Measurements from ENCODE around the gene KCNG4. TPM values are rescaled to one million over a fixed set of nuclear protein-coding genes. Genes with fewer than 3 reads are reported as not detected.
"Not testable (repeated sequence)": the region's sequence is repeated elsewhere in the genome, so short reads cannot be mapped to it uniquely, and the experiment has no call there.

KCNG4 gene
- total RNA-seq, 2 experiments from 2014 or later: not detected

DNA sequence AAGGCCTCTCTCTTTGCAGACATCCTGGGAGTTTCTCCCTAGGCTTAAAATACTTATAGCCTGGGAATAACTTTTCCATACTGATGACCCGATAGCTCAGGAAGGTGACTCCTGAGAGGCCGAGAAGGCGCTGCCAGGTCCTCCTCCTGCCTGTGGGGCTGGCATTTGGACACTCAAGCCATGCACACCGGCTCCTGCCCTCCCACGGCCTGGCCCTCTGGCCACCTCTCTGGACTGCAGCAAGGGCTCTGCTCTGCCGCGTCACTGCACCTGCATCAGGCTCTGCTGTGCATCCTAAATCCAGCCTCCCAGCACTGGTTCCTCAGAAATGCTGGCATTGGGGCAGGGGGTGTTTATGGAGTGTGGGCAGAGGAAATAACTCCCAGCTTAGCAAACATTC lies 14.2 kb downstream of the KCNG4 start:
- Mint-ChIP-seq H3K27ac (no peak overlapping the region), H3K9me3 (no peaks in the 10 kb centered on the region), H3K4me1 (no peaks in the 10 kb centered on the region), H3K36me3 (ENCODE audit: low read depth) (no peaks in the 10 kb centered on the region), H3K27me3 (no peaks in the 10 kb centered on the region), H3K4me3 (no peak overlapping the region)
- ChIA-PET POLR2A (no interaction called here), CTCF (no interaction called here)
- DNase-seq: no peak

DNA sequence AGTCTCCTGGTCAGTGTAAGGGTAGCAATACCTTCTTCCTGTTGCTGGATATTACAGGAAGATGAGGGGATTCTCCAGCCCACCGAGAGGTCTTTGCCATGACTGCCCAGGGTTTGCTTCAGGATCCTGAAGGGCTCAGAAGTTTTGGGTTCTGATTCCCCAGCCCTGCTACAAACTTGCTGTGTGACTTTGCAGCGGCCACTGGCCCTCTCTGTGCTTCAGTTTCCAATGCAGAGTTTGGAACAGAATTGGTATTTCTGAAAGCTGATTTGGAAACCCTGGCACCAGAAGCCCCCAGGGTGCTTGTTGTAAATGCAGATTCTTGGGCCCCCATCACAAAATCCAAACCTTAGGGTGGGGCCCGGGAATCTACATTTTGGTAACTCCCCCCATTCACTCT lies 14.7 kb downstream of the KCNG4 start:
- Mint-ChIP-seq H3K4me1 (no peaks in the 10 kb centered on the region), H3K9me3 (no peaks in the 10 kb centered on the region), H3K27ac (no peak overlapping the region), H3K4me3 (no peak overlapping the region), H3K36me3 (ENCODE audit: low read depth) (no peaks in the 10 kb centered on the region), H3K27me3 (no peaks in the 10 kb centered on the region)
- POLR2A ChIA-PET: no interaction called here
- CTCF ChIA-PET: no interaction called here
- DNase-seq: no peak

DNA sequence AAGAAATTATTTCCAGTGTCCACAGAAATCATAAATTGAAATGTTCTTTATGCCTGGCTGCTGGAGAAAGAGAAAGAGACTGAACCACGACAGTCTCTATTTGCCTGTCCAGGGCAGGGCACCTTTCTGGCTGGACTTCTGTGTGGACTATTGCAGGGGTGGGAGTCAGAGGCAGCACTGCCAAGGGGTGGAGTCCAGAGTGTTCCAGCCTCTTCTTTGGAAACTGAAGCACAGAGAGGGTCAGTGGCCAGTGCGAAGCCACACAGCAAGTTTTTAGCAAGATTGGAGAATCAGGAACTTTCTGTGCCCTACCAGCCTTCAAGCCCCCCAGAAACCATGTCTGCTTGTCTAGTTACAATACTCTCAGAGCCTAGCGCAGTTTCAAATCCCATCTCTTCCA lies 15.3 kb downstream of the KCNG4 start:
- H3K36me3 Mint-ChIP-seq (ENCODE audit: low read depth): no peaks in the 10 kb centered on the region
- H3K4me1 Mint-ChIP-seq: no peaks in the 10 kb centered on the region
- CTCF ChIA-PET: no interaction called here

DNA sequence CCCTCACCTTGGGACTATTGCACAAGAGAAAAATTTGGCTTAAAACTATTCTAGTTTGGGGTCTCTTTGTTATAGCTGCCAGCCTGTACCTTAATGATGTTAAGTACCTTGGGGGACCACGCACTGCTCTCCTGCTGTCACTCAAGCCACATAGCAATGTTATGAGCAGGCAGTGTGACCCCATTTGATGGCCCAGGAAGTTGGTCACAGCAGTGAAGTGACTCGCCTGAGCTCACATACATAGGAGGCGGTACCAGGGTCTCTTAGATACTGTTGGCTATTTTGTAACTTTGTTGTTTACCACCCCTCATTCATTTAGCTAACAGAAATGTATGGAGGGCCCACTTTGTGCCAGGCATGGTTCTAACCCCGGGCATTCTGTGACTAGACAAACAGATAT lies 16.4 kb downstream of the KCNG4 start:
- Mint-ChIP-seq H3K9me3 (no peaks in the 10 kb centered on the region), H3K27me3 (no peaks in the 10 kb centered on the region), H3K36me3 (ENCODE audit: low read depth) (no peaks in the 10 kb centered on the region), H3K27ac (no peak overlapping the region), H3K4me1 (no peaks in the 10 kb centered on the region), H3K4me3 (no peak overlapping the region)
- CTCF ChIA-PET: no interaction called here
- POLR2A ChIA-PET: no interaction called here
- no peak for DNase-seq

More for the DNA sequence above, 15.3 kb downstream of the KCNG4 start:
- no peak for DNase-seq
- Mint-ChIP-seq H3K27ac (no peak overlapping the region), H3K9me3 (no peaks in the 10 kb centered on the region), H3K4me3 (no peak overlapping the region), H3K27me3 (no peaks in the 10 kb centered on the region)
- POLR2A ChIA-PET: no interaction called here

DNA sequence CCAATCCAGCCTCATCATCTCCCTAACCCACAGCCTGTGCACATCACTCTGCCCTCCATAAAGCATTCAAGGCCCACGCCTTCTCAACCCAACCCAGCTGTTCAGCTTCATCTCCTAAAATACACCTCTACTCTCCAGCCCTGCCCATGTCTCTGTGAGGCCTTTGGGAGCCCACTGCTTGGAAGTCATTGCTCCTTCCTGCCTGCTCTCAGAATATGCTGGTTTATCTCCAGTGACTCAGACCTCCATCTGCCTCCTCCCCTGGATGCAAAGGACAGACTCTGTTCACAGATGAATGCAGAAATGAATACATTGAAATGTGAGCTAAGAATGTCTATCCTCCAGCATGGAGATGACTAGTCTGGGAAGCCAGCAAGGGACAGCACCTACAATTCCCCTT lies 19.0 kb downstream of the KCNG4 start:
- no peak for DNase-seq
- H3K27me3 Mint-ChIP-seq: no peaks in the 10 kb centered on the region
- CTCF ChIA-PET: interaction anchor here (1.7 kb wide), 1 partner anchor 16 kb away, joined by 4 read pairs; no protein-coding TSS in a partner anchor
- no peak overlapping the region for H3K4me3 Mint-ChIP-seq
- POLR2A ChIA-PET: no interaction called here
- no peaks in the 10 kb centered on the region for H3K4me1 Mint-ChIP-seq
- no peak overlapping the region for H3K27ac Mint-ChIP-seq
- no peaks in the 10 kb centered on the region for H3K9me3 Mint-ChIP-seq
- H3K36me3 Mint-ChIP-seq (ENCODE audit: low read depth): no peaks in the 10 kb centered on the region

DNA sequence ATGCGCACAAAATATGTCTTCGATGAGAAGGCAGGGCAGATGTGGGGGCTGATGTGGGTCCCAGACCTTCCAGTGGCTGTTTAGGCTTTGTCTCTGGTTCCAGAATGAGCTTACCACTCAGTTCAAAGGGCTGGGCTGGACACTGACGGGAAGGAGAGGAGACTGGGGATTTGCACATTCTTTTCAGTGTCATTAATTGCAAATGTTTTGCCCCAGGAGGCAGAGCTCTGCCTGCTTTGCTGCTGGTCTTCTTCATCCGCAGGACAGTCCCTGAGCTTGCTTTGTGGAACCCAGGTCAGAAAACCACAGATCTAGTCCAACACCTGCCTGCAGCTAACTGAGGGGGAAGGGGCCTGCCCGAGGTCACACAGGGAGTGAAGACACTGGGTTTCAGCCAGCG lies 20.9 kb downstream of the KCNG4 start:
- Mint-ChIP-seq H3K9me3 (no peaks in the 10 kb centered on the region), H3K4me1 (no peaks in the 10 kb centered on the region), H3K36me3 (ENCODE audit: low read depth) (no peaks in the 10 kb centered on the region), H3K27ac (no peak overlapping the region), H3K27me3 (no peaks in the 10 kb centered on the region), H3K4me3 (no peak overlapping the region)
- CTCF ChIA-PET: no interaction called here
- POLR2A ChIA-PET: no interaction called here
- no peak for DNase-seq

DNA sequence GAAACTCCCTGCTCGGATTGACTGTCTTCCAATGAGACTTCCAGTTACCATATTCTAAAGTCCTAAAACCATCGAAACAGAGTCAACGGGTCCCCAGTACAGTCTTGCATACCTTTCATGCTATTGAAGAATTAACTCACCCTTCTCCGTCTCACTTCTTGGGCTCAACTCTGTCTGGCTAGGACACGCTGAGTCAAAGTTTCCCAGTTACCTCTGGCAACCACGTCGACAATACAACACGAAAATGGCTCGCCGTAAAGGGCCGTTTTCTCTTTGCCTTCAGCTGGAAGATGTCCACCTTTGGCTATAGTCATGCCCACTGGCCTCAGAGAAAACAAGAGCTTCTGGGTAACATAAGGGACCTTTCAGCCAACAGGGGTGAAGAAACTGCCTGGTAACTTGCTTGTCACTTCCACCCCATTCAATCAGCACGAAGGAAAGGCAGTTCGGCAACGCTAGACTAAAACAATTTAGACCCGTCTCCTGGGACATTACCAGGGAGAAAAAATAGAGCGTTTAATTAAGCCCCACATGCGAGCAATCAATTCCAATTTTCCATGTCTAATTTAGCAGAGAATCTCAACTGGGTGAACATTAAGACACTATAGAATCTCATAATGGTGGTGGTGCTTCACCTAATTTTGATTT lies 21.5 kb downstream of the KCNG4 start:
- Mint-ChIP-seq H3K9me3 (no peaks in the 10 kb centered on the region), H3K27me3 (no peaks in the 10 kb centered on the region), H3K36me3 (ENCODE audit: low read depth) (no peaks in the 10 kb centered on the region), H3K4me1 (no peaks in the 10 kb centered on the region), H3K4me3 (no peak overlapping the region), H3K27ac (no peak overlapping the region)
- ChIA-PET CTCF (no interaction called here), POLR2A (no interaction called here)
- no peak for DNase-seq

DNA sequence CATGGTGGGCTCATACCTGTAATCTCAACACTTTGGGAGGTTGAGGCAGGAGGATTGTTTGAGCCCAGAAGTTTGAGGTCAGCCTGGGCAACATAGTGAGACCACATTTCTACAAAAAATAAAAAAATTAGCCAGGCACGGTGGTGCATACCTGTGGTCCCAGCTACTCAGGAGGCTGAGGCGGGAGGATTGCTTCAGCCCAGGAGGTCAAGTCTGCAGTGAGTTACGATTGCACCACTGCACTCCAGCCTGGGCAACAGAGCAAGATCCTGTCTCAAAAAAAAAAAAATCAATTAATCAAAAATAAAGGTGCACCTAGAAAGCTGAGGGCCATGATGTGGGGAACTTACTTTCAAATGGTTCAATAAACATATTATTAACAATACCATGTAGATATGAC lies 23.7 kb downstream of the KCNG4 start:
- H3K36me3 Mint-ChIP-seq (ENCODE audit: low read depth); POLR2A ChIA-PET; H3K4me3 Mint-ChIP-seq; H3K9me3 Mint-ChIP-seq; DNase-seq; H3K27ac Mint-ChIP-seq; H3K4me1 Mint-ChIP-seq; H3K27me3 Mint-ChIP-seq; CTCF ChIA-PET: not testable (repeated sequence)

DNA sequence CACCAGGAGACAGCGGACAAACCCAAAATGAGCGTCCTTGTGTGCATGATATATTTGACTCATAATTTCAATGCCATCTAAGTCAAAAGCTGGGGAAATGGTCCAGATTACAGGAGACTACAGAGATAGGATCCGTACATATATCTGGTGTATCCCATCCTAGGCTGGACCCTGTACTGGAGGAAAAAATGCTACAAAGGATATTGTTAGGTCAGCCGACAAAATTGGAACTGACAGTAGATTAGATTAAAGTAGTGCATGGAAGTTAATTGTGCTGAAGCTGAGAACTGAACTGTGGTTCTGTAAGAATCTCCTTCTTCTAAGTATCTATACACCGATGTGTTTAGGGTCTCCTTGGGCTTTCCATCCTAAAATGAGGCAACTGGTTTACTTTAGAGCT lies 24.3 kb downstream of the KCNG4 start:
- ChIA-PET POLR2A (no interaction called here), CTCF (interaction anchor here (1.1 kb wide), 1 partner anchor 28 kb away, joined by 4 read pairs; no protein-coding TSS in a partner anchor)
- Mint-ChIP-seq H3K4me3 (no peak overlapping the region), H3K9me3 (no peaks in the 10 kb centered on the region), H3K27me3 (peaks cover 4% of the 10 kb centered on the region), H3K4me1 (no peaks in the 10 kb centered on the region), H3K27ac (no peak overlapping the region), H3K36me3 (ENCODE audit: low read depth) (no peaks in the 10 kb centered on the region)
- no peak for DNase-seq

DNA sequence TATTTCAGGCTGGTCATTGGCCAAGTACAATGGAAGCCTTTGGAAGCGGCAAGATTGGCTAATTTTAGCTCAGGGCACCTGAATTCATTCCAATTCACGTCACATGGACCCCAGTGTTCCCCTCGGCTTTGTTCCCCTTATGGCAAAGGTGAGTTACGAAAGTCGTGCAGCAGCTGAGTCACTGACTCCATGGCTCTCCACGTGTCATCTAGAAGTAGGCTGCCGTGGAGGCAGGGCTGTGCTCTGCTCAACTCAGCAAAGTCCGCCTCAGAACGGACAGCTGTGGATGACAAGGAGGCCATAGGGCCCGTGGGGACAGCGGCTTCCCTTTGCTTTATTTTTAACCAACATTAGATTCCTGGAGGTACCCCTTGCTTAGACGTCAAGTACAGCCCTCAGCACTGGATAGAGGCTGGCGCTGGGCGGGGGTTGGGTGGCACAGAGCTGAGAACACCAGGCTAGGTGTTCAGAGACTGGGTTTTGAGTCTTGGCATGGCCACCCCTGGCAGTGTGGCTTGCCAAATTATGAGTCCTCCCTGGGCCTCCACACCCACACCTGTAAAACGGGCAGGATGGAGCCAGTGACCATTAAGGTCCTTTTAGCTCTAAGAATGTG lies 25.3 kb downstream of the KCNG4 start:
- no peak overlapping the region for H3K27ac Mint-ChIP-seq
- H3K4me1 Mint-ChIP-seq: no peaks in the 10 kb centered on the region
- ChIA-PET POLR2A (no interaction called here), CTCF (interaction anchor here (1.1 kb wide), 1 partner anchor 27 kb away, joined by 4 read pairs; no protein-coding TSS in a partner anchor)
- DNase-seq: no peak
- H3K36me3 Mint-ChIP-seq (ENCODE audit: low read depth): no peaks in the 10 kb centered on the region
- H3K4me3 Mint-ChIP-seq: no peak overlapping the region
- no peaks in the 10 kb centered on the region for H3K9me3 Mint-ChIP-seq
- peaks cover 4% of the 10 kb centered on the region for H3K27me3 Mint-ChIP-seq

DNA sequence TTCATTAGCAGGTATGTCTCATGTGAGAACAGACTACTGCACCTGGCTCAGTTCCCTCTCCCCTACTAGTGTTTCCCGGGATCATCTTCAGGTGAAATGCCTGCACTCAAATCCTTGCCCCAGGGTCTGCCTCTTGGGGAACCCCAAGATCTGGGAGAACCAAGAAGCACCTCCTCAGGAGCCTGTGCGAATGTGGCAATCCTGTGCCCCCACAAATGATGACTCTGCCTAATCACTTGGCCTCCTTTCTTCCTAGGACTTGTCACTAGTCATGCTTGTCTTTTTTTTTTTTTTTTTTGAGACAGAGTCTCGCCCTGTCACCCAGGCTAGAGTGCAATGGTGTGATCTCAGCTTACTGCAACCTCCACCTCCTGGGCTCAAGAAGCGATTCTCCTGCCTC lies 27.2 kb downstream of the KCNG4 start:
- Mint-ChIP-seq H3K9me3 (no peaks in the 10 kb centered on the region), H3K27me3 (peaks cover 4% of the 10 kb centered on the region), H3K4me3 (no peak overlapping the region), H3K36me3 (ENCODE audit: low read depth) (no peaks in the 10 kb centered on the region), H3K27ac (no peak overlapping the region), H3K4me1 (no peaks in the 10 kb centered on the region)
- DNase-seq: no peak
- ChIA-PET POLR2A (no interaction called here), CTCF (no interaction called here)

DNA sequence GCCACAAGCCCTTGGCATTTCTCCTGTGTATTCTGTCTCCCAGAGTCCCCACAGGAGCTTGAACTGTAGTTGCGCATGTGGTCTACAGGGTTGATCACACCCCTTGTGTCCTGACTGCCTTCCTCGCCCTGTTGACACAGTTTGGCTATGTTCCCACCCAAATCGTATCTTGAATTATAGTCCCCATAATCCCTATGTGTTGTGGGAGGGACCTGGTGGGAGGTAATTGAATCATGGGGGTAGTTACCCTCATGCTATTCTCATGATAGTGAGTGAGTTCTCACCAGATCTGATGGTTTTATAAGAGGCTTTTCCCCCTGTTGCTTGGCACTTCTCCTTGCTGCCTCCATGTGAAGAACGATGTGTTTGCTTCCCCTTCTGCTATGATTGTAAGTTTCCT lies 27.7 kb downstream of the KCNG4 start:
- H3K9me3 Mint-ChIP-seq: no peaks in the 10 kb centered on the region
- H3K27ac Mint-ChIP-seq: no peak overlapping the region
- H3K4me1 Mint-ChIP-seq: no peaks in the 10 kb centered on the region
- DNase-seq: no peak
- CTCF ChIA-PET: no interaction called here
- H3K27me3 Mint-ChIP-seq: peaks cover 4% of the 10 kb centered on the region
- H3K36me3 Mint-ChIP-seq (ENCODE audit: low read depth): no peaks in the 10 kb centered on the region
- POLR2A ChIA-PET: no interaction called here
- H3K4me3 Mint-ChIP-seq: no peak overlapping the region

DNA sequence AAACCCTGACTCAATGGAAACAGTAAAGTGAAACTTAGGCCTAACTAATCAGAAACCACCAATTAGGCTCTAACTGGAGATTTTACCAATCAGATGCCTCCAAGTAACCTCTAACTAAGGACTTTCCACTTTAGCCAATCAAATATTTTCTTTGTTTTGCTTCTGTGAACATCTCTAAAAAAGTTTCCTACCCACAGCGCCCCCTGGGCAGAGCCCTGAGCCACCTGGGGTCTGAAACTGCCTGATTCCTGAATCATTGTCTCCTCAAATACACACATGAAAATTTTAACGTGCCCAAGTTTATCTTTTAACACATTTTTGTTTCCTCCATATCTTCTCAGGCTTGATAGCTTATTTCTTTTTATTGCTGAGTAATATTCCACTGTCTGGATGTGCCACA lies 29.8 kb downstream of the KCNG4 start:
- H3K27me3 Mint-ChIP-seq: peaks cover 4% of the 10 kb centered on the region
- DNase-seq: no peak
- H3K4me1 Mint-ChIP-seq: no peaks in the 10 kb centered on the region
- CTCF ChIA-PET: no interaction called here
- no peak overlapping the region for H3K27ac Mint-ChIP-seq
- no peaks in the 10 kb centered on the region for H3K9me3 Mint-ChIP-seq
- POLR2A ChIA-PET: no interaction called here
- no peaks in the 10 kb centered on the region for H3K36me3 Mint-ChIP-seq (ENCODE audit: low read depth)
- no peak overlapping the region for H3K4me3 Mint-ChIP-seq

DNA sequence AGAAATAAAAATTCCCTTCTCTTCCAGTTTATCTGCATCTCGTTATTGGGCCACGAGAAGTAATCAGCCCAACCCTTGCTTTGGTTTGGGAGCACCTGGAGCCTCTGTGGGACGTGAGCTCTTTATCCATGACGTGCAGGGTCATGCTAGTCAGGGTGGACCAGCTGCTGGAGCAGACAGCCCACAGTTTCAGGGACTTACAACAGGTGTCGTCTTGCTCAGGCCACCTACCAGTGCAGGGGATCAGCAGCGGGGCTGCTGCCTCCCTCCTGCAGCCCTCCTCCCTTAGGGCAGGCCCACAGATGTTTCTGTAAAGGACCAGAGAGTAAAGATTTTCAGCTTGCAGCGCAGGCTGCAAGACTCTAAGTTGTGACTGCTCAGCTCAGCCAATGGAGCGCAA lies 31.9 kb downstream of the KCNG4 start:
- H3K4me3 Mint-ChIP-seq: no peak overlapping the region
- POLR2A ChIA-PET: no interaction called here
- no peaks in the 10 kb centered on the region for H3K9me3 Mint-ChIP-seq
- no peaks in the 10 kb centered on the region for H3K36me3 Mint-ChIP-seq (ENCODE audit: low read depth)
- peaks cover 4% of the 10 kb centered on the region for H3K27me3 Mint-ChIP-seq
- H3K27ac Mint-ChIP-seq: no peak overlapping the region
- no peaks in the 10 kb centered on the region for H3K4me1 Mint-ChIP-seq
- no peak for DNase-seq
- CTCF ChIA-PET: interaction anchor here (1.8 kb wide), 1 partner anchor 21 kb away, joined by 7 read pairs; the partner anchor contains the start of gene TAF1C
